A549 (cell line): ENCODE measurements around the gene SETDB1.

ENCODE experiments used
- CHD2 ChIP-seq: fragments of 150-350 bp; IDR thresholded peaks from 2 replicates; pipeline ENCODE4 v1.6.1; 2014; ENCODE audit warnings: low read length; ENCODE audit not compliant: partially characterized antibody
- EP300 ChIP-seq, 2 experiments: fragments of >200 bp; sonication (Bioruptor Twin); formaldehyde crosslinking; IDR thresholded peaks; 2 replicates in 1 of 2; 3 replicates in 1 of 2; pipeline ENCODE4 v1.6.1; 2016 to 2017
- GATA3 ChIP-seq: IDR thresholded peaks from 2 replicates; pipeline ENCODE4 v1.6.1; 2012; ENCODE audit warnings: borderline replicate concordance
- JUN ChIP-seq, 2 experiments: fragments of >200 bp; sonication (Bioruptor Twin); formaldehyde crosslinking; IDR thresholded peaks; 2 replicates in 1 of 2; 3 replicates in 1 of 2; pipeline ENCODE4 v1.6.1; 2016 to 2017
- MAFK ChIP-seq: fragments of 450-650 bp; IDR thresholded peaks from 2 replicates; pipeline ENCODE4 v1.6.1; 2014; ENCODE audit not compliant: partially characterized antibody
- MYC ChIP-seq: IDR thresholded peaks from 2 replicates; pipeline ENCODE4 v1.6.1; 2012; ENCODE audit warnings: mild to moderate bottlenecking, inconsistent platforms, low read length, improper control_type of control experiment, borderline replicate concordance
- NFE2L2 ChIP-seq: fragments of 150-350 bp; conservative IDR thresholded peaks from 2 replicates; pipeline ENCODE4 v1.6.1; 2014; ENCODE audit warnings: low read length
- POLR2A ChIP-seq: IDR thresholded peaks from 2 replicates; pipeline ENCODE4 v1.6.1; 2012; ENCODE audit warnings: mild to moderate bottlenecking, low read length
- POLR2AphosphoS2 ChIP-seq: conservative IDR thresholded peaks from 2 replicates; pipeline ENCODE4 v1.6.1; 2012; ENCODE audit warnings: low read length, improper control_type of control experiment, inconsistent platforms
- ZNF302 ChIP-seq: fragments of 250-450 bp; sonication (Bioruptor Pico); IDR thresholded peaks from 2 replicates; pipeline ENCODE4 v1.9.0; 2021; ENCODE audit warnings: inconsistent platforms, mild to moderate bottlenecking, moderate library complexity
- TF ChIP-seq, protein P1 (sequence below): fragments of >200 bp; sonication (Bioruptor Twin); formaldehyde crosslinking; IDR thresholded peaks from 3 replicates; pipeline ENCODE4 v1.5.1; 2016
- TF ChIP-seq, protein P2 (sequence below): IDR thresholded peaks from 2 replicates; pipeline ENCODE4 v1.6.1; 2012
- TF ChIP-seq, protein P3 (sequence below): fragments of 150-350 bp; IDR thresholded peaks from 2 replicates; pipeline ENCODE4 v1.6.1; 2014; ENCODE audit warnings: low read depth, mild to moderate bottlenecking, low read length
- TF ChIP-seq, protein P4 (sequence below): fragments of >200 bp; sonication (Bioruptor Twin); formaldehyde crosslinking; IDR thresholded peaks from 2 replicates; pipeline ENCODE4 v1.6.1; 2016

DNA sequence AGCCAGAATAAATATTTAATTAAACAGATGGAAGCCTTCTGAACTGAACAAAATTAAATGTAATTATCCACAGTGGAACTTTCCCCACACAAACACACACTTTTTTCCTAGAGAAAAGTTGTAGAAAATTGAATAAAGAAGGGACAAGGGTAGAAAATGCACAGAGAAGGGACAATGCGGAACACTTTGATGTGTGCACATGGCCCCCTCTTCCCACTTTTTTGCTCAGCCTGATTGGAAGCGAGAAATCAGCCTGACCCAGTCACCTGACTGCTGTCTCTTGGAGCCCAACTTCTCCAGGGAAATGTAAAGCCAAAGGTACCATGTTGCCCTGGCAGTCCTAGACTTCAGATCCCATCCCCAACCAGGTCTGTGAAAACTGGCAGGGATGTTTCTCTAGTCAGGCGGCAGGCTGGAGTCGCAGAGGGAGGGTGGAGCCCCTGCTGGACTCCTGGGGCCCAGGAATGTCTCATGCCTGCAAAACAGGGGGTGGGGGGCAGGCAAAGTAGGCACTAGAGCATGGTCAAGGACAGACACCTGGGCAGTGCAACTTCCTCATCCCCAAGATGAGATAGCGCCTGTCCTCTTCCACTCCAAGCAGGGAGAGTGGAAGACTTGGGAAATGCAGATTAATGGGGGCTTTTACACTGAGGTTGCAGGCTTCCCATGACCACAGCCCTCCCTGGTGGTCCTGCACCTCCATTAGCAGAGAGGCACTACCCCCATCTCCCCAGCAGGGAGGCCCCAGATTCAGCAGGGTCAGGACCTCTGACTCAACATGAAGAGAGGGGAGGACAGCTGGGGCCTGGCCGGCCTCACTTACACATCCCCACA, 45.6 kb downstream of the SETDB1 start:
- TF ChIP-seq, protein P1, sequence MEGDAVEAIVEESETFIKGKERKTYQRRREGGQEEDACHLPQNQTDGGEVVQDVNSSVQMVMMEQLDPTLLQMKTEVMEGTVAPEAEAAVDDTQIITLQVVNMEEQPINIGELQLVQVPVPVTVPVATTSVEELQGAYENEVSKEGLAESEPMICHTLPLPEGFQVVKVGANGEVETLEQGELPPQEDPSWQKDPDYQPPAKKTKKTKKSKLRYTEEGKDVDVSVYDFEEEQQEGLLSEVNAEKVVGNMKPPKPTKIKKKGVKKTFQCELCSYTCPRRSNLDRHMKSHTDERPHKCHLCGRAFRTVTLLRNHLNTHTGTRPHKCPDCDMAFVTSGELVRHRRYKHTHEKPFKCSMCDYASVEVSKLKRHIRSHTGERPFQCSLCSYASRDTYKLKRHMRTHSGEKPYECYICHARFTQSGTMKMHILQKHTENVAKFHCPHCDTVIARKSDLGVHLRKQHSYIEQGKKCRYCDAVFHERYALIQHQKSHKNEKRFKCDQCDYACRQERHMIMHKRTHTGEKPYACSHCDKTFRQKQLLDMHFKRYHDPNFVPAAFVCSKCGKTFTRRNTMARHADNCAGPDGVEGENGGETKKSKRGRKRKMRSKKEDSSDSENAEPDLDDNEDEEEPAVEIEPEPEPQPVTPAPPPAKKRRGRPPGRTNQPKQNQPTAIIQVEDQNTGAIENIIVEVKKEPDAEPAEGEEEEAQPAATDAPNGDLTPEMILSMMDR: no peak
- no peak for TF ChIP-seq GATA3
- no peak for TF ChIP-seq ZNF302
- no peak for TF ChIP-seq NFE2L2
- TF ChIP-seq MAFK: no peak
- TF ChIP-seq, protein P2, sequence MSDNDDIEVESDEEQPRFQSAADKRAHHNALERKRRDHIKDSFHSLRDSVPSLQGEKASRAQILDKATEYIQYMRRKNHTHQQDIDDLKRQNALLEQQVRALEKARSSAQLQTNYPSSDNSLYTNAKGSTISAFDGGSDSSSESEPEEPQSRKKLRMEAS: peak; percentile 44; the same call in 1 of the 2 replicates
- TF ChIP-seq POLR2A: no peak
- TF ChIP-seq POLR2AphosphoS2: no peak
- TF ChIP-seq, protein P3, sequence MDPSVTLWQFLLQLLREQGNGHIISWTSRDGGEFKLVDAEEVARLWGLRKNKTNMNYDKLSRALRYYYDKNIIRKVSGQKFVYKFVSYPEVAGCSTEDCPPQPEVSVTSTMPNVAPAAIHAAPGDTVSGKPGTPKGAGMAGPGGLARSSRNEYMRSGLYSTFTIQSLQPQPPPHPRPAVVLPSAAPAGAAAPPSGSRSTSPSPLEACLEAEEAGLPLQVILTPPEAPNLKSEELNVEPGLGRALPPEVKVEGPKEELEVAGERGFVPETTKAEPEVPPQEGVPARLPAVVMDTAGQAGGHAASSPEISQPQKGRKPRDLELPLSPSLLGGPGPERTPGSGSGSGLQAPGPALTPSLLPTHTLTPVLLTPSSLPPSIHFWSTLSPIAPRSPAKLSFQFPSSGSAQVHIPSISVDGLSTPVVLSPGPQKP: no peak
- no peak for TF ChIP-seq MYC
- no peak for TF ChIP-seq EP300 (IDR thresholded peaks at IDR 0.05)
- no peak for TF ChIP-seq CHD2
- TF ChIP-seq JUN (IDR thresholded peaks at IDR 0.05): no peak
- TF ChIP-seq, protein P4, sequence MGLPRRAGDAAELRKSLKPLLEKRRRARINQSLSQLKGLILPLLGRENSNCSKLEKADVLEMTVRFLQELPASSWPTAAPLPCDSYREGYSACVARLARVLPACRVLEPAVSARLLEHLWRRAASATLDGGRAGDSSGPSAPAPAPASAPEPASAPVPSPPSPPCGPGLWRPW: no peak
